ENCODE data around the gene GINS1.

DNA sequence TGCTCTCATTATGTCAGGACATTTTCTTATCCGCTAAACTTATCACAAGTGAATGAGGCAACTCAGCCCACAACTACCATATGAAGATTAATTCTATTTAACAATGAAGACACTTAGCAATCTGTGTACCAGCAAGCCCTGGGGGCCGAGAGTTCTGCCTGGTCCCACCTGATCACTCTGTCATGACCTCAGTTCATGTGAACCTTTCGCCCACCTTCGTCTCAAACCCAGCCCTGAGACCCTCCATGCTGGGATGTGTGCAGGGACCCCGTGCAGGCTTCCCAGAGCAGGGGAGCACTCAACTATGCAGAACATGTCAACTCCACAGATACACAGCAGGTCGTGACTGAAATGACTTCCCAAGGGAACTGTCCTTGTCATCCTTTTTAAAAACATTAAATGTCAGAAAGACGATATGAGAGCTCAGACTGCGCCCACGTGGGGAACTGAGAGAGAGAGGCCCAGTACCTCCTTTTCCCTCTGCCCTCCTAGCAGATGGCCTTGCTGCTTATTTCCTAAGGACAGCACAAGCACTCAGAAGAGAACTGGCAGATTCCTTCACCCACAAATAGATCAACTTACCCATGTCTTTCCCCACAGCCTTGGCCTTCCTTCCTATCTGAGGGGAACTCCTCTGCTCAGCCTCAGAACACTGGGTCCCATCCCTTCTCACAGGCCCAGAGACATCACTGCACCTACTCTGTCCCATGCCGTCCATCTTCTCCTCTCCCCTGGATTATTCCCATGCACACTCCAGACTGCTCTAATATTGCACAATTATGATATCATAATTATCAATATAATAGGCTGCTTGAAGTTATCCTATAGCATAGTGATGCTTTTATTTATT, 28.4 kb upstream of the GINS1 start:
- TF ChIP-seq YY1 (IDR thresholded peaks at IDR 0.05; ENCODE audit: insufficient read depth, insufficient read length) (no peak), SUZ12 (IDR thresholded peaks at IDR 0.05; ENCODE audit: extremely low read depth, insufficient read depth, insufficient read length) (no peak)
